Panc1 (cell line): ENCODE data around the gene TCHHL1. TPM values are rescaled to one million over a fixed set of nuclear protein-coding genes. Genes with fewer than 3 reads are reported as not detected.

Source experiments
- ATAC-seq: fragments of 200-7000 bp; cut with Tn5 transposase; 2 replicates; pipeline ENCODE4 v1.9.1; 2020; ENCODE audit warnings: mild to moderate bottlenecking, moderate library complexity
- BruUV-seq: library from RNA; stranded (reverse); fragments of 400-500 nt; replicated peaks from 2 replicates; lab custom pipeline; 2021; lab: Mats Ljungman, UMichigan
- CTCF ChIA-PET: fragments of 300-600 bp; sonication (Branson Sonifier 250); formaldehyde crosslinking; loops from one replicate; lab custom pipeline; 2022; ENCODE audit warnings: antibody characterized with exemption; lab: Charles Lee
- POLR2A ChIA-PET: fragments of 300-600 bp; sonication (Branson Sonifier 250); formaldehyde crosslinking; loops from one replicate; lab custom pipeline; 2022; ENCODE audit warnings: antibody characterized with exemption; lab: Charles Lee
- DNase-seq: peaks from one replicate; pipeline ENCODE4 v3.0.0-alpha.2; 2010; ENCODE audit warnings: low read depth, low spot score
- H3K27ac ChIP-seq: 2 replicates; pipeline ENCODE4 v1.5.1; 2011; ENCODE audit warnings: mild to moderate bottlenecking, low read length, inconsistent platforms
- H3K27me3 ChIP-seq: fragments of 200-500 bp; sonication (Bioruptor generic); 2 replicates; pipeline ENCODE4 v1.6.0; 2014; ENCODE audit warnings: low read length, inconsistent platforms; ENCODE audit not compliant: control insufficient read depth, insufficient read depth
- H3K36me3 ChIP-seq: fragments of 200-500 bp; sonication (Bioruptor generic); 2 replicates; pipeline ENCODE4 v1.5.1; 2014; ENCODE audit warnings: inconsistent platforms, mild to moderate bottlenecking, low read length, moderate library complexity; ENCODE audit not compliant: control insufficient read depth, insufficient read depth
- H3K4me1 ChIP-seq: 2 replicates; pipeline ENCODE4 v1.5.1; 2011; ENCODE audit warnings: inconsistent platforms, mild to moderate bottlenecking, low read length, moderate library complexity; ENCODE audit not compliant: control insufficient read depth, insufficient read depth
- H3K4me3 ChIP-seq, 2 experiments: 2 replicates each; pipeline ENCODE4 v1.5.1; 2011 to 2012; ENCODE audit warnings: low read depth in 2 of 2, low read length in 2 of 2, mild to moderate bottlenecking in 2 of 2, inconsistent platforms in 1 of 2, moderate library complexity in 1 of 2
- H3K9me3 ChIP-seq: fragments of 200-500 bp; sonication (Bioruptor generic); 2 replicates; pipeline ENCODE4 v1.5.1; 2014; ENCODE audit warnings: low read depth, mild to moderate bottlenecking, inconsistent platforms, low read length, moderate library complexity; ENCODE audit not compliant: control insufficient read depth, insufficient read depth
- POLR2AphosphoS5 ChIP-seq: IDR thresholded peaks from 2 replicates; pipeline ENCODE4 v1.6.1; 2012; ENCODE audit warnings: mild to moderate bottlenecking, low read depth, low read length, moderate library complexity
- REST ChIP-seq, 2 experiments: IDR thresholded peaks; 2 replicates each; pipeline ENCODE4 v1.6.1; 2011 to 2012; ENCODE audit warnings: low read depth in 2 of 2, control low read depth in 1 of 2, low read length in 1 of 2, mild to moderate bottlenecking in 1 of 2, moderate library complexity in 1 of 2; ENCODE audit not compliant: insufficient read depth in 1 of 2
- SIN3A ChIP-seq: IDR thresholded peaks from 2 replicates; pipeline ENCODE4 v1.6.1; 2012; ENCODE audit warnings: low read depth, mild to moderate bottlenecking, low read length, moderate library complexity, borderline replicate concordance; ENCODE audit not compliant: insufficient read depth
- TCF7L2 ChIP-seq: IDR thresholded peaks from 2 replicates; pipeline ENCODE4 v1.6.1; 2011; ENCODE audit warnings: mild to moderate bottlenecking, low read depth, low read length, inconsistent platforms
- in situ Hi-C: cut with HindIII; loops from 2 replicates; pipeline ENCODE4 v1.10.0; 2016; ENCODE audit warnings: low sequenced_read_pairs, low pct_unique_long_range_greater_than_20kb
- intact Hi-C: fragments of 100-400 bp; cut with micrococcal nuclease; formaldehyde crosslinking; loops from one replicate; pipeline ENCODE4 v1.10.0; 2022; ENCODE audit not compliant: unreplicated experiment
- total RNA-seq: library from RNA; stranded (reverse); gene quantifications from one replicate; pipeline ENCODE4 v1.2.1, GENCODE V29; 2021; ENCODE audit not compliant: unreplicated experiment
- TF ChIP-seq, protein P1 (sequence below): fragments of 450-650 bp; IDR thresholded peaks from 2 replicates; pipeline ENCODE4 v1.5.1; 2017; ENCODE audit warnings: mild to moderate bottlenecking

The TCHHL1 gene
- total RNA-seq, 1 experiment from 2014 or later, result not detected

- H3K9me3 ChIP-seq, result no peaks in the 10 kb centered on the region
Measured at GRCh38 chr1:152110860-152111514, 22.1 kb upstream of the TCHHL1 start.

DNA sequence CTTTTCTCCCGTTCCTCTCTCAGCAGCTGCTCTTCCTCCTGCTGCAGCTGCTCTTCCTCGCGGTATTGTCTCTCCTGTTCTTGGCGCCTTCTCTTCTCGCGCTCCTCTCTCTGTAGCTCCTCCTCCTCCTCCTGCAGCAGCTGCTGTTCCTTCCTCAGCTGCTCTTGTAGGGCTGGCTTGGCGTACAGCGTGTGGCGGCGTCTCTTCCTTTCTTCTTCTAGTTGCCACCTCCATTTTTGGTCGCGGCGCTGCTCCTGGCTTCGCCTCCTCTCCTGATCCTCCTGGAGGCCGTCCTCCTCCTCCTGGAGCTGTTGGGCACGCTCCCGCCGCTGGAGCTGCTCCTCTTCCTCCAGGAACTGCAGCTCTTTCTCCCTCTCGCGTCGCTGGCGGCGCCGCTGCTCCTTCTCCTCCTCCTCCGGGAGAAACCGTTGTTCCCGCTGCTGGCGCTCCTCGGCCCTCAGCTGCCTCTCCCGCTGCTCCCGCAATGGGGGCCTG is 21.5 kb upstream of the TCHHL1 start:
- H3K27me3 ChIP-seq, result peaks cover 39% of the 10 kb centered on the region
- ATAC-seq (peak; percentile 73), DNase-seq (no peak)
- ChIA-PET CTCF (no interaction called here), POLR2A (no interaction called here)
- peaks cover 5% of the 10 kb centered on the region; the same call in 1 of the 2 replicates for H3K4me1 ChIP-seq
- BruUV-seq, result no TSS peak
- H3K36me3 ChIP-seq, result no peaks in the 10 kb centered on the region
- H3K9me3 ChIP-seq, result no peaks in the 10 kb centered on the region
- intact Hi-C loops, result loop anchor here (5.0 kb wide), 1 partner anchor 58 kb away; no protein-coding TSS in a partner anchor
- peak overlapping the region; percentile 36; the same call in 1 of the 2 replicates for H3K27ac ChIP-seq
- in situ Hi-C loops, result no loop called here
- peak overlapping the region; percentile 53 to 78 for H3K4me3 ChIP-seq
- no peak for TF ChIP-seq SIN3A
- TF ChIP-seq, protein P1, sequence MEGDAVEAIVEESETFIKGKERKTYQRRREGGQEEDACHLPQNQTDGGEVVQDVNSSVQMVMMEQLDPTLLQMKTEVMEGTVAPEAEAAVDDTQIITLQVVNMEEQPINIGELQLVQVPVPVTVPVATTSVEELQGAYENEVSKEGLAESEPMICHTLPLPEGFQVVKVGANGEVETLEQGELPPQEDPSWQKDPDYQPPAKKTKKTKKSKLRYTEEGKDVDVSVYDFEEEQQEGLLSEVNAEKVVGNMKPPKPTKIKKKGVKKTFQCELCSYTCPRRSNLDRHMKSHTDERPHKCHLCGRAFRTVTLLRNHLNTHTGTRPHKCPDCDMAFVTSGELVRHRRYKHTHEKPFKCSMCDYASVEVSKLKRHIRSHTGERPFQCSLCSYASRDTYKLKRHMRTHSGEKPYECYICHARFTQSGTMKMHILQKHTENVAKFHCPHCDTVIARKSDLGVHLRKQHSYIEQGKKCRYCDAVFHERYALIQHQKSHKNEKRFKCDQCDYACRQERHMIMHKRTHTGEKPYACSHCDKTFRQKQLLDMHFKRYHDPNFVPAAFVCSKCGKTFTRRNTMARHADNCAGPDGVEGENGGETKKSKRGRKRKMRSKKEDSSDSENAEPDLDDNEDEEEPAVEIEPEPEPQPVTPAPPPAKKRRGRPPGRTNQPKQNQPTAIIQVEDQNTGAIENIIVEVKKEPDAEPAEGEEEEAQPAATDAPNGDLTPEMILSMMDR, result no peak
- TF ChIP-seq REST (IDR thresholded peaks at IDR 0.05; ENCODE audit: insufficient read depth in 1 of 2, low read depth in 2 of 2, low read length in 1 of 2), result no peak
- TF ChIP-seq TCF7L2, result peak; percentile 85

More at GRCh38 chr1:152110860-152111514, 22.1 kb upstream of the TCHHL1 start:
- no peak for TF ChIP-seq TCF7L2
- no peak for TF ChIP-seq SIN3A
- TF ChIP-seq POLR2AphosphoS5, result no peak
- DNase-seq, result no peak
- peak; percentile 83 for ATAC-seq
- ChIA-PET CTCF (no interaction called here), POLR2A (interaction anchor here (0.8 kb wide), 1 partner anchor 35 kb away, joined by 13 read pairs; no protein-coding TSS in a partner anchor)
- Histone ChIP-seq H3K36me3 (no peaks in the 10 kb centered on the region), H3K4me3 (peak overlapping the region; percentile 53 to 78), H3K27me3 (peaks cover 43% of the 10 kb centered on the region), H3K4me1 (peaks cover 5% of the 10 kb centered on the region; the same call in 1 of the 2 replicates), H3K27ac (peak overlapping the region; percentile 66)
- no TSS peak for BruUV-seq
- in situ Hi-C loops (no loop called here), intact Hi-C loops (loop anchor here (5.0 kb wide), 1 partner anchor 59 kb away; no protein-coding TSS in a partner anchor)

DNA sequence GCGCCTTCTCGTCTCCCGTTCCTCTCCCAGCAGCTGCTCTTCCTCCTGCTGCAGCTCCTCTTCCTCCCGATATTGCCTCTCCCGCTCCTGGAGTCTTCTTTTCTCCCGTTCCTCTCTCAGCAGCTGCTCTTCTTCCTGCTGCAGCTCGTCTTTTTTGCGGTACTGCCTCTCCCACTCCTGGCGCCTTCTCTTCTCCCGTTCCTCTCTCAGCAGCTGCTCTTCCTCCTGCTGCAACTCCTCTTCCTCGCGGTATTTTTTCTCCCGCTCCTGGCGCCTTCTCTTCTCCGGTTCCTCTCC is 21.1 kb upstream of the TCHHL1 start:
- no peak for DNase-seq
- POLR2A ChIA-PET, result no interaction called here
- in situ Hi-C loops (no loop called here), intact Hi-C loops (loop anchor here (5.0 kb wide), 1 partner anchor 58 kb away; no protein-coding TSS in a partner anchor)
- Histone ChIP-seq H3K9me3 (no peaks in the 10 kb centered on the region), H3K4me3 (peak overlapping the region; percentile 53 to 78), H3K4me1 (peaks cover 5% of the 10 kb centered on the region; the same call in 1 of the 2 replicates), H3K27ac (peak overlapping the region; percentile 36; the same call in 1 of the 2 replicates), H3K27me3 (peaks cover 37% of the 10 kb centered on the region), H3K36me3 (no peaks in the 10 kb centered on the region)
- BruUV-seq, result no TSS peak
- CTCF ChIA-PET, result no interaction called here
- TF ChIP-seq REST (IDR thresholded peaks at IDR 0.05; ENCODE audit: insufficient read depth in 1 of 2, low read depth in 2 of 2, low read length in 1 of 2) (no peak), POLR2AphosphoS5 (no peak), SIN3A (no peak), TCF7L2 (no peak)
- TF ChIP-seq, protein P1, result no peak
- no peak for ATAC-seq
